Spinal cord (tissue), 10 donors: ENCODE results near the gene LRP1B. TPM values are rescaled to one million over a fixed set of nuclear protein-coding genes. Genes with fewer than 3 reads are reported as not detected.

Experiments
- DNase-seq, 6 donors: peaks; one replicate each; pipeline versions ENCODE4 v3.0.0 to v3.0.0-alpha.2; 2013 to 2015; ENCODE audit warnings: low spot score in 6 of 6, low read depth in 4 of 6
- H3K27ac ChIP-seq: one replicate; pipeline ENCODE4 v1.5.1; 2013; ENCODE audit warnings: low read depth, low read length, control low read depth
- H3K27me3 ChIP-seq: one replicate; pipeline ENCODE4 v1.6.1; 2013; ENCODE audit warnings: low read length; ENCODE audit not compliant: control insufficient read depth, insufficient read depth
- H3K36me3 ChIP-seq: one replicate; pipeline ENCODE4 v1.6.1; 2013; ENCODE audit warnings: low read length; ENCODE audit not compliant: control insufficient read depth, insufficient read depth
- H3K4me1 ChIP-seq: one replicate; pipeline ENCODE4 v1.6.1; 2013; ENCODE audit warnings: low read length; ENCODE audit not compliant: control insufficient read depth, insufficient read depth
- H3K4me3 ChIP-seq: one replicate; pipeline ENCODE4 v1.5.1; 2013; ENCODE audit warnings: low read depth, low read length, control low read depth
- H3K9me3 ChIP-seq: one replicate; pipeline ENCODE4 v1.6.1; 2013; ENCODE audit warnings: low read length; ENCODE audit not compliant: control insufficient read depth, insufficient read depth
- WGBS: methylation state at CpG from one replicate; pipeline ENCODE4 v1.1.5; 2013; ENCODE audit warnings: missing lambda C conversion rate; ENCODE audit not compliant: insufficient coverage; 5-methylcytosine and 5-hydroxymethylcytosine counted together
- polyA plus RNA-seq, 2 donors: library from polyadenylated mRNA; unstranded; fragments of 120-200 nt; gene quantifications; one replicate each; pipeline ENCODE4 v1.2.1, GENCODE V29; 2013; ENCODE audit not compliant: insufficient read length in 2 of 2
- total RNA-seq, 2 donors: library from RNA; depleted of rRNA in 1 of 2; stranded (reverse); fragments of 120-200 nt in 1 of 2; fragments of >200 nt in 1 of 2; gene quantifications; one replicate each; pipeline versions ENCODE4 v1.2.3 to v1.2.4, GENCODE V29; 2013 to 2014
- donor health status: healthy.

Gene LRP1B
- total and polyA plus RNA-seq, 4 donors, result 22.1 to 70.2 (median 32.1) TPM

DNA sequence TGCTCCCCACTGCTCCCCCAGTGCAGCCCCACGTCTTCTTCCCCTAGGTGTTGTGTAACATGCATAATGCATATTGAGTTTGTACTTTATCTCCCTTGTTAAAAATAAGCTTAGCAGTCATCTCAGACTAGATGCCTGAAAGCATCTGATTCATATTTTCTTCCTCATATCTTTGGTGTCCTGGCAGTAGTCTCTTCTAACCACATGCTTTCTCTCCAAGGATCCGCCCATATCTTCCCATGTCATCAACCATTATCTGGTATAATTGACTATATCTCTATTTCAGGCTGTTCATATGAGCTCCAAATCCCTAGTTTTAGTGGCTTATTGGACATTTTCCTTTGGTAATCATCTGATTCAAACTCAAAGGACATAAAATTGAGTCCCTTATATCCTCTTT, 426.3 kb downstream of the LRP1B start:
- no peaks in the 10 kb centered on the region for H3K27me3 ChIP-seq
- DNase-seq, result no peak
- H3K27ac ChIP-seq, result no peak overlapping the region
- no peaks in the 10 kb centered on the region for H3K9me3 ChIP-seq
- no peaks in the 10 kb centered on the region for H3K4me1 ChIP-seq
- no peaks in the 10 kb centered on the region for H3K36me3 ChIP-seq
- WGBS, result no CpG with 5 or more reads among the region's 2 CpGs
- H3K4me3 ChIP-seq, result no peak overlapping the region

DNA sequence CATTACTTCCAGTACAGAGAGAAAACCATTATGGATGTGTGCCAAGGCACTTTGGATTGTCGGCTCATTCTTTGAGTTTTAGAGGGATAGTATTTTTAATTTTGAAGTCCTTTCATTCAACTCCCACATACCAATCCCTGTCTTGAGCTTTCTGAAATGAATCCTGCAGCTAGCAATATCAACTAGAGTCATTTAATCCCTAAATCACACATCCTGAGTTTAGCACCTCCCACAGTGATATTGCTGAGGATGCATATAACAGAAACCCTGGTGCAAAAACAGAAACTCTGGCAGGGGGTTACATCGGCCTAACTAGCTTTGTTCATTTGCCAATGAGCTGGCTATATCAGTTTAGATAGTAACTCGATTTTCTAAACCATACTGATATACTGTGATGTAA, 427.3 kb downstream of the LRP1B start:
- Histone ChIP-seq H3K27me3 (no peaks in the 10 kb centered on the region), H3K4me3 (no peak overlapping the region), H3K9me3 (no peaks in the 10 kb centered on the region), H3K4me1 (no peaks in the 10 kb centered on the region), H3K27ac (no peak overlapping the region), H3K36me3 (no peaks in the 10 kb centered on the region)
- WGBS, result no CpG with 5 or more reads among the region's 3 CpGs
- DNase-seq, result peak in 2 of 6 donors; percentile 10 to 54

DNA sequence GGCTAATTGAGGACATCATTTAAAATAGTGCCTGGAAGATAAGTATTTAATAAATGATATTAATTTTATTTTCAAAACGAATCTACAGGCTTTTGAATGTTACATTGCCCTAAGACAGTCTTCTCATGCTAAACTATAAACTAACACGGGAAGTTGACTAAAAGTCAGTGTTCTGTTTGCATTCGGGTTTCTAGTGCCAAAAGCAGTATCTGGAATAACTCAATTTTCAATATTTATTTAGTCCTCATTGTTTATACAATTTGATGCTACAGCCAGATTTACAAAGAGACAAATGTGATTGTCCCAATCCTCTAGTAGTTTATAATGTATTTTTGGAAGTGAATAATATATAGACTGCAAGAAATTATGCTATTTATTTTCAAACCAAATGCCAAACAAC, 429.2 kb downstream of the LRP1B start:
- Histone ChIP-seq H3K27ac (no peak overlapping the region), H3K4me3 (no peak overlapping the region), H3K9me3 (no peaks in the 10 kb centered on the region), H3K4me1 (no peaks in the 10 kb centered on the region), H3K36me3 (no peaks in the 10 kb centered on the region), H3K27me3 (no peaks in the 10 kb centered on the region)
- WGBS, result no CpG with 5 or more reads among the region's 3 CpGs
- no peak for DNase-seq

DNA sequence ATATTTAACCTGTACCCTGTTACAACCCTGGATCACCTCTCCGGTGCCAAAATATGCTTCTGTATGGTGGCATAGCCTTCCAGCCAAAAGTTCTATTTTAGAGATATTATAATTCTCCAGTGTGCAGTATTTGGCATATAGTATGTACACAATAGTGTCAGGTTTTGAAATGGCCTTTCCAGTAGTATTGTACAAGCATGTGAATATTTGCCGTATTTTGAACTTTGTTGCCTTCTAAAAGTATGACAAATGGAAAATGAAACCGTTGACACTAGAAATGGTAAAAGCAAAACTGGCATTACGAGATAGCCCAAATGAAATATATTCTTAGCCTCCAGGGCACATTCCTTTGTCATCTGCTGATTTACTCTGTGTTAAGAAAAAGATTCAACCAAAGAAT, 431.2 kb downstream of the LRP1B start:
- WGBS, result 83% methylated on average over 1 of the region's 4 CpGs
- H3K36me3 ChIP-seq, result no peaks in the 10 kb centered on the region
- H3K27me3 ChIP-seq, result no peaks in the 10 kb centered on the region
- no peak overlapping the region for H3K4me3 ChIP-seq
- H3K27ac ChIP-seq, result no peak overlapping the region
- no peaks in the 10 kb centered on the region for H3K9me3 ChIP-seq
- DNase-seq, result no peak
- no peaks in the 10 kb centered on the region for H3K4me1 ChIP-seq

DNA sequence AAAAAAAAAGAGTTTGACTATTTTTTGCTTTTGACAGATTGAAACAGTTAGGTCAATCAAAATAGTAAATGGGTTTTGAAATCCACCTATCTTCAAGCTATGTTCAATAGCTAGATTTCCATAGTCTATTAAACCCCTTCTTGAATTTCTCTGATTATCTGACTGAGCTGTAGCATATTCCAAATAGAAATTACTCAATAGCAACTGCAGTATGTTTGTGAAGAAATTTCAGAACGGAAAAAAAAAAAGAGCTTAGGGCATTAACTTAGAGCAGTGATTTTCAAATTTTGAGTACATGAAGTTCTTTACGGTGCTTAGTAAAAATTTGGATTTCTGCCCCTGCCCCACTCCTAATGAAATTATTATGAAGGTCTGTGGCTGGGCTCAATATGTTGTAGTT, 432.3 kb downstream of the LRP1B start:
- DNase-seq, result no peak
- H3K36me3 ChIP-seq, result no peaks in the 10 kb centered on the region
- no peak overlapping the region for H3K4me3 ChIP-seq
- no CpG with 5 or more reads among the region's 2 CpGs for WGBS
- H3K4me1 ChIP-seq, result no peaks in the 10 kb centered on the region
- H3K9me3 ChIP-seq, result no peaks in the 10 kb centered on the region
- H3K27me3 ChIP-seq, result no peaks in the 10 kb centered on the region
- H3K27ac ChIP-seq, result no peak overlapping the region

DNA sequence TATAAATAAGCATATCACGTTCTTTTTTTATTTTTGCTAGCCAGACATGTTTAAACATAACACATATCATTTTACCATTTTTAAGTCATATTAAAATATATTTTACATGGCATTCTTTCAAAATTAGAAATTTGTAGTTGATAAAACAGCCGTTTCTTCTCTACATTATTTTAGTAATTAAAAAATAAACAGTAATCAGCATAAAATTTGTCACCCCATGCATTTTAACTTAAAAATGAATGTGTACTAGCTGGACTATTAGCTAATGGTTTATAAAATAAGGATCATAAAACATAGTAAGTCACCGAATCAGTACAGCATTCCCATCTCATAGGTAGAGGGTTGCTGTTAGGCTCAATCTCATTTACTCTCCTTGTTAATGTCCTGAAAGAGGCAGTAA, 433.8 kb downstream of the LRP1B start:
- WGBS, result no CpG with 5 or more reads among the region's 3 CpGs
- Histone ChIP-seq H3K27me3 (no peaks in the 10 kb centered on the region), H3K27ac (no peak overlapping the region), H3K9me3 (no peaks in the 10 kb centered on the region), H3K4me1 (no peaks in the 10 kb centered on the region), H3K4me3 (no peak overlapping the region), H3K36me3 (no peaks in the 10 kb centered on the region)
- no peak for DNase-seq

DNA sequence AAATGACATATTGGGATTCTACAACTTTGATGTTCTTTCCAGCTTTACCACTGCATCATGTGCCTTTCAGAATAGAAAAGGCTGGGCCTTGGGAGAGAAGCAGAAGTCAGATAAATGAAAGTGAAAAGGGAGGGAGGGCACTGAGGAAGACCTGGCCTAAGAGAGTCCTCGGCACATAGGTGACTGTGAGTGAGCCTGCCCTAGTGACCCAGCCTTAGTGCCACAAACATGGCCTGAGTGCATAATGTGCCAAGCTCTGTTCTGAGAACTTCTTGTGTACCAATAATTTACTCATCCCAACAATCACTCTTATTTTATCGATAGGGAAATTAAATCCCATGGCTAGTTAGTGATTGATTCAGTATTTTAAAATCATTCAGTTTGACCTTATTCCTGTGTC, 436.6 kb downstream of the LRP1B start:
- Histone ChIP-seq H3K27me3 (no peaks in the 10 kb centered on the region), H3K4me3 (no peak overlapping the region), H3K9me3 (no peaks in the 10 kb centered on the region), H3K36me3 (no peaks in the 10 kb centered on the region), H3K27ac (no peak overlapping the region), H3K4me1 (no peaks in the 10 kb centered on the region)
- no peak for DNase-seq
- WGBS, result 100% methylated on average over 1 of the region's 2 CpGs

DNA sequence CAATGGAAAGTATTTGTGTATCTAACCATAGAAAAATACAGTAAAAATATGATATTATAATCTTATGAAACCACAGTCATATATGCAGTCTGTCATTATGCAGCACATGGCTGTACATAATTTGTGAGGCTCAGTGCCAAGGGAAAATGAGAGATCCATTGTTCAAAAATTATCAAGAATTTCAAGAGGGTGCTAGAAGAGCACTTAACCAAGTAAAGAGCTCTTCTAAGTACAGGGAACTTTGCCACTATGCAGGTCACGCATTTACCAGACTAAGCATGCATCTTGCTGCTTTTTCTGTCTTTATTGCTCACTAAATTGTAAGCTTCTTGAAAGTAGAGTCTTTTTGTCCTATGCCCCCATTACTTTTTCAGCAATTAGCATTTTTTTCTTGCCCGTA, 438.0 kb downstream of the LRP1B start:
- Histone ChIP-seq H3K9me3 (no peaks in the 10 kb centered on the region), H3K27me3 (no peaks in the 10 kb centered on the region), H3K27ac (no peak overlapping the region), H3K4me1 (no peaks in the 10 kb centered on the region), H3K4me3 (no peak overlapping the region), H3K36me3 (no peaks in the 10 kb centered on the region)
- DNase-seq, result no peak
- WGBS, result no CpG with 5 or more reads among the region's 2 CpGs

DNA sequence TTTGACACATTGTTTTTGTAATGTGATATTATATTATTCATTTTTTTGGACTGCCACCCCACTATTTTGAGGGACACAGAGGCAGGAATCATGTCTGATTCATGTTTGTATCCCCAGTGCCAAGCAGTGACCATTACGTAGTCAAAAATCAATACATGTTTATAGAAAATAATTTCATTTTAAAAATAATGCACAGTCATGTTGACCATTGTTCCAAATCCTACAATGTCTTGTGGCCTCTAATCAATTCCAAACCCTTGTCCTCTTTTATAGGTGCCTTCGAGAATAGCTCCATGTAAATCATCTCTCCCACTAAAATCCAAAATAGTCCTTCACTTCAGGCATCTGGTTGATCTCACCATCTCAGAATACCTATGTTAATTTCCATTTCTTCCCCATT, 454.7 kb downstream of the LRP1B start:
- Histone ChIP-seq H3K27ac (no peak overlapping the region), H3K27me3 (no peaks in the 10 kb centered on the region), H3K4me3 (no peak overlapping the region), H3K4me1 (no peaks in the 10 kb centered on the region), H3K9me3 (no peaks in the 10 kb centered on the region), H3K36me3 (no peaks in the 10 kb centered on the region)
- no peak for DNase-seq
- WGBS, result 90% methylated on average over 1 of the region's 2 CpGs

DNA sequence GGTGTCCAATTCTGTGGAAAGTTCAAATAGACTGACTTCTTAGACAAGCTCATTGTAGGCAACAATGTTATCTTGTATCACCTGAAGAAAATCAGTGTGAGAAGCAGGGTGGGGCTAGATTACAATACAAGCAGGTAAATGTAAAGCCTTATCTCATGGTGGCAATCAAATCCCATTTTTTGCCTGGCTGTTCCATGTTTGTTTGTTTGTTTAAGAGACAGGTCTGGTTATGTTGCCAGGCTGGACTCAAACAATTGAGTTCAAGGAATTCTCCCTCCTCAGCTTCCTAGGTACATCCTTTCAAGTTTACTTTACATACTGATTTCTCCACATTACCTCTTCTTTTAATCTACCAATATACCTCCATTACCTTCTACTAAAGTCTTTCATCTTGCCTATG, 464.6 kb downstream of the LRP1B start:
- Histone ChIP-seq H3K27me3 (no peaks in the 10 kb centered on the region), H3K4me1 (no peaks in the 10 kb centered on the region), H3K36me3 (no peaks in the 10 kb centered on the region), H3K27ac (no peak overlapping the region), H3K9me3 (peaks cover 14% of the 10 kb centered on the region), H3K4me3 (no peak overlapping the region)
- DNase-seq, result no peak
